Urinary bladder (tissue), 4 donors: ENCODE results near the gene SLCO3A1. TPM values are rescaled to one million over a fixed set of nuclear protein-coding genes. Genes with fewer than 3 reads are reported as not detected.
"Not testable (repeated sequence)": the region's sequence is repeated elsewhere in the genome, so short reads cannot be mapped to it uniquely, and the experiment has no call there.

Experiments used
- DNase-seq: peaks from one replicate; pipeline ENCODE4 v3.0.0-alpha.2; 2015; ENCODE audit errors: extremely low spot score
- H3K27ac ChIP-seq: one replicate; pipeline ENCODE4 v1.5.1; 2013; ENCODE audit warnings: low read depth, mild to moderate bottlenecking, moderate library complexity
- H3K36me3 ChIP-seq: one replicate; pipeline ENCODE4 v1.6.1; 2013; ENCODE audit warnings: mild to moderate bottlenecking, moderate library complexity; ENCODE audit not compliant: insufficient read depth
- H3K4me1 ChIP-seq: one replicate; pipeline ENCODE4 v1.6.1; 2013; ENCODE audit warnings: mild to moderate bottlenecking, moderate library complexity; ENCODE audit not compliant: insufficient read depth
- H3K4me3 ChIP-seq: one replicate; pipeline ENCODE4 v1.5.1; 2013; ENCODE audit warnings: low read depth, low read length
- WGBS: extraction: QIAGEN DNeasy Blood & Tissue Kit; methylation state at CpG from one replicate; pipeline ENCODE4 v1.1.7; 2013; 5-methylcytosine and 5-hydroxymethylcytosine counted together
- polyA plus RNA-seq: library from polyadenylated mRNA; stranded (reverse); fragments of 200-250 nt; gene quantifications from one replicate; pipeline ENCODE4 v1.2.3, GENCODE V29; 2013
- total RNA-seq: library from RNA; depleted of rRNA; stranded (reverse); fragments of >200 nt; gene quantifications from one replicate; pipeline ENCODE4 v1.2.3, GENCODE V29; 2014
- donor health status: healthy with polysubstance abuse.
- donor health status: healthy.

SLCO3A1 gene
- total and polyA plus RNA-seq, 2 donors: 4.4 to 12.8 TPM

DNA sequence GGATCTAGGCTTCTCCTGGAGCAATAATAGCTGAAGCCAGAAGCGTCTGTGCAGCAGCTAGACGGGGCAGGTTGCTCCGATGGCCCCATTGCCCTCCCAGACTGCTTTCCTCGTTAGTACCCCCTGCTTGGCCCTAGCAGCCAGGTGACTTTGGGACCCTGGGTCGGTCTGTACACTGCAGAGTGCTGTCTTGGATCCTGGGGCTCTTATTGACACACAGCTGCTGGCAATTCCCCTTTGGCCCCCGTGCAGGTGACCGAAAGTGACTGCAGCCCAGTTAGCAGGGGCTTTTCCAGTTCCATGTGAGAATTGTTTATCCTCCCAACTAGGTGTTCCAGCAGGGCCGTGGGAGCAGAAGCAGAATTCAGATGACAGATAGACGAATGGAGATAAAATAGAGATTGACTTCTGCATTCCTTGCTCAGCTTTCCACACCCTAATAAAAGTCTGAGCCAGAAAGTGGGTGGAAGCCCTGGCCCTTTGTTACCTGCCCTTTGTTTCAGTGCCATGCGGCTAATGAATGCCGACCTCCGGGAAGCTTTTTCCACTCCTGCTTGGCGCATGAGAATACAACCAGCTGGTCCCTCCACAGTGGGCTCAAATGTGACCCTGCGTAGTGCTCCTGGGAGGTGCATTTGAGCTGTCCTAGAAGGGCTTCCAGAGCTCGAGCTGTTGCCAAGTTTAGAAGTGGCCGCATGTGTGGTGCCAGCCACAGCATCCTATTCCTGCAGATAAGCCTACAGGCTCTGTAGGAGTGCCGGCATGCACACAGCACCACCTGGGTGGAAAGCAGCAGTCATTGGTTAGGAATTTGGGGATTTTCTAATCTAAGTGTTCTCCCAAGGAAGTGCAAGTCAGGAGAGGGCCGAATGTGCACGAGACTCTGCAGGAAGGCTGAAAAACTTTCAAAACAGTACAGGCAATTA is 94.4 kb downstream of the SLCO3A1 start:
- no peak for DNase-seq
- peaks cover 5% of the 10 kb centered on the region for H3K4me1 ChIP-seq
- no peak overlapping the region for H3K4me3 ChIP-seq
- 51% methylated on average over 19 of the region's 19 CpGs for WGBS
- peak overlapping the region; percentile 57 for H3K27ac ChIP-seq
- H3K36me3 ChIP-seq: no peaks in the 10 kb centered on the region

GRCh38 chr15:91949361-91949760 is 95.9 kb downstream of the SLCO3A1 start:
- DNase-seq: no peak
- no peaks in the 10 kb centered on the region for H3K36me3 ChIP-seq
- H3K4me1 ChIP-seq: peaks cover 5% of the 10 kb centered on the region
- no peak overlapping the region for H3K4me3 ChIP-seq
- 95% methylated on average over 8 of the region's 8 CpGs for WGBS
- H3K27ac ChIP-seq: no peak overlapping the region

GRCh38 chr15:91950054-91950453 is 96.5 kb downstream of the SLCO3A1 start:
- no peak for DNase-seq
- H3K4me1 ChIP-seq: peaks cover 5% of the 10 kb centered on the region
- 67% methylated on average over 4 of the region's 4 CpGs for WGBS
- H3K36me3 ChIP-seq: no peaks in the 10 kb centered on the region
- H3K4me3 ChIP-seq: no peak overlapping the region
- no peak overlapping the region for H3K27ac ChIP-seq

DNA sequence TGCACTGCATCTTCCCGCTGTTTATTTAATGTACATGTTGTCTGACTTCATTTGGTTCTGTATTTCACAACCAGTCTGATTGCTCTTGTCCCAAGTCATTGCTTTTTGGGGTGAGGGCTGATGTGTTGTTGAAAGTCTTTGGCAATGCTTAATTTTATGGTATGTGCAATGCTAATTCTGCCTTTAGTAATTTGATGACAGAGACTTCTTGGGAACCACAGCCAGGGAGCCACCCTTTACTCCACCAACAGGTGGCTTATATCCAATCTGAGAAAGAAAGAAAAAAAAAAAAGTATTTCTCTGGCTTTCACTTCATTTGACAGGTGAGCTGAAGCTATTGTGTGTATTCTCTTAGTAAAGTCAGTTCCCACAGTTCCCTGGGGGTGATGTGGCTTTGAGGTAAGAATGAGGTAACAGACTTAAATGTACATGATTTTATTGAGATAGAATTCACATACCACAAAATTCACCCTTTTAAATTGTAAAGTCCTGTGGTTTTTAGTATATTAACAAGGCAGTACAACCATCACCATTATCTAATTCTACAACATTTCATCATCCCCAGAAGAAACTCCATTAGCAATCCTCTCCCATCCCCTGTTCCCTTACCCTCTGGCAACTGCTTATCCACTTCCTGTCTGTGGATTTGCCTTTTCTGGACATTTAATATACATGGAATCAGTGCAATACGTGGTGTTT is 97.3 kb downstream of the SLCO3A1 start:
- Histone ChIP-seq H3K27ac (no peak overlapping the region), H3K36me3 (no peaks in the 10 kb centered on the region), H3K4me3 (no peak overlapping the region), H3K4me1 (peaks cover 5% of the 10 kb centered on the region)
- DNase-seq: no peak
- 52% methylated on average over 2 of the region's 2 CpGs for WGBS

GRCh38 chr15:91952216-91952615 is 98.7 kb downstream of the SLCO3A1 start:
- WGBS: 84% methylated on average over 1 of the region's 1 CpG
- DNase-seq: no peak
- Histone ChIP-seq H3K4me1 (peaks cover 5% of the 10 kb centered on the region), H3K36me3 (no peaks in the 10 kb centered on the region), H3K27ac (no peak overlapping the region), H3K4me3 (no peak overlapping the region)

- WGBS: 83% methylated on average over 7 of the region's 7 CpGs
- H3K36me3 ChIP-seq: no peaks in the 10 kb centered on the region
- H3K4me1 ChIP-seq: peaks cover 2% of the 10 kb centered on the region
- H3K27ac ChIP-seq: no peak overlapping the region
- DNase-seq: no peak
- no peak overlapping the region for H3K4me3 ChIP-seq
Measured at GRCh38 chr15:91953432-91953831, 99.9 kb downstream of the SLCO3A1 start.

DNA sequence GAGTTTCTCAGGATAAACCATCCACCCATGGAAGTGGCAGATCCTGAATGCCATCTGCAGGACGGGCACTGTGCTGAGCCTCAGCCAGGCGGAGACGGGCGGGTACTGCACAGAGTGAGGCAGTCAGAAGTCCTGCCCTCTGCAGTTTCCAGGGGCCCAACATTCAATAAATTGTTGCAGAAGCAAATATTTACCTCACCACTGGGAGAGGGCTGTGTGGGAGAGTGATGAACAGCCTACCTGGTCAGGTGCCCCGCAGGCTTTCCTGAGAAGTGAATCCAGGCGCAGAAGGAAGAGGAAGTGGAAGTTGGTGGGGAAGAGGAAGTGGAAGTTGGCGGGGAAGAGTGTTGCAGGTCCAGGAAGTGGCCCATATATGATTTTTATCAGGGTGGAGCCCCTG is 100.8 kb downstream of the SLCO3A1 start:
- Histone ChIP-seq H3K4me3 (no peak overlapping the region), H3K27ac (no peak overlapping the region), H3K4me1 (no peaks in the 10 kb centered on the region), H3K36me3 (no peaks in the 10 kb centered on the region)
- no peak for DNase-seq
- WGBS: 86% methylated on average over 7 of the region's 7 CpGs

- Histone ChIP-seq H3K4me1 (no peaks in the 10 kb centered on the region), H3K4me3 (no peak overlapping the region), H3K36me3 (no peaks in the 10 kb centered on the region), H3K27ac (peak overlapping the region; percentile 39)
- 57% methylated on average over 8 of the region's 8 CpGs for WGBS
- DNase-seq: no peak
Measured at GRCh38 chr15:91956026-91956723, 102.7 kb downstream of the SLCO3A1 start.

GRCh38 chr15:91961357-91961756 is 107.8 kb downstream of the SLCO3A1 start:
- no peak for DNase-seq
- 94% methylated on average over 2 of the region's 2 CpGs for WGBS
- Histone ChIP-seq H3K4me1 (no peaks in the 10 kb centered on the region), H3K27ac (no peak overlapping the region), H3K36me3 (no peaks in the 10 kb centered on the region), H3K4me3 (no peak overlapping the region)

GRCh38 chr15:91963747-91964146 is 110.2 kb downstream of the SLCO3A1 start:
- 95% methylated on average over 7 of the region's 7 CpGs for WGBS

GRCh38 chr15:91965501-91966193 is 112.1 kb downstream of the SLCO3A1 start:
- H3K4me3 ChIP-seq: no peak overlapping the region
- H3K4me1 ChIP-seq: no peaks in the 10 kb centered on the region
- H3K27ac ChIP-seq: no peak overlapping the region
- 80% methylated on average over 9 of the region's 9 CpGs for WGBS
- no peaks in the 10 kb centered on the region for H3K36me3 ChIP-seq
- no peak for DNase-seq

More at GRCh38 chr15:91963747-91964146, 110.2 kb downstream of the SLCO3A1 start:
- H3K27ac ChIP-seq, H3K4me1 ChIP-seq, DNase-seq, H3K36me3 ChIP-seq, H3K4me3 ChIP-seq: not testable (repeated sequence)

DNA sequence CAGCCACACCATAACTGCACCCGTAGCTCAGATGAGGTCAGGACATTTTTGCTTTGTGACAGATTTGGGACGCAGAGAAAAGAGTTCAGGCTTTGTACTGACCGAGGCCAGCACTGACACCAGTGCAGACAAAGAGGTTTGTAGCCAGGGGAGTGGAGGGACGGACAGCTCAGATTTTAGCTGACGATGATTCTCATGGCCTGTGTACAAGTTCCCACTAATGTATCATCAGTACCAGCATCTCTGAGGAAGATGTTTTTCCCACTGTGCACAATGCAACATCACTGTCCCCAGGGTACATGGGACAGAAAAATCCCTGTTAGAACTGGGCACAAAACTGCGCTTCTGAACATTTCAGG is 112.7 kb downstream of the SLCO3A1 start:
- DNase-seq: no peak
- Histone ChIP-seq H3K36me3 (no peaks in the 10 kb centered on the region), H3K27ac (no peak overlapping the region), H3K4me1 (no peaks in the 10 kb centered on the region), H3K4me3 (no peak overlapping the region)
- WGBS: 80% methylated on average over 6 of the region's 6 CpGs

DNA sequence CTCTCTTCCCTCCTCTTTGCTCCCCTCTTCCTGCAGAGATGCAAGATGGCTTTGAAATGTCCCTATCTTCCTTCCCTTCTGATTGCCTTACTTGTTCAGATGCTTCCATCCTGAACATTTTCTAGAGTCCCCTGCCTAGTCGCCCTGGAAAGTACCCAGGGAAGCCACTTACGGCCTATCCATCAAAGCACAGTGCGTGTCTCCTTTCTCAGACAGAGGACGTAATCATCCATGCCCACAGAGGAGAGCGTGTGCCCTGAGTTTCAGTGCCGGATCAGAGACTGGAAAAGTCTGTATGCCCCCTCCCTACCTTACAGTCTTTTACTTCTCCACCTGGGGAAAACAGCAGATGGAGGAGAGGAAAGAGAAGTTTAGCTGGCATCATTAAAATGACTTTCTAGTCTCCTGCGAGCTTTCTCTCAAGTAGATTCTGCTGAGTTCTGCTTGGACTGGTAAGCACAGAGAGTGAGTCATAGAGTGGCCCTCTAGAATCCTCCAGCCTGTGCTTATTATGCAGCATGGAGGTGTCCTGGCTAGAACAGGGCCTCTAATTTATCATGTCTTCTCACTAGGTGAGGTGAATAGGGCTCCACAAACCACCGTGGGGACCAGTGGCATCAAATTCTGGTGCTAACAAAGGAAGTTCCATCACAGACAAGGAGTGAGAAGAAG is 114.6 kb downstream of the SLCO3A1 start:
- Histone ChIP-seq H3K27ac (no peak overlapping the region), H3K36me3 (no peaks in the 10 kb centered on the region), H3K4me3 (no peak overlapping the region), H3K4me1 (no peaks in the 10 kb centered on the region)
- WGBS: 90% methylated on average over 8 of the region's 8 CpGs
- DNase-seq: no peak
